HG03571 (cell line): Measurements from ENCODE around the gene DMD.
"Not testable (repeated sequence)": the region's sequence is repeated elsewhere in the genome, so short reads cannot be mapped to it uniquely, and the experiment has no call there.

Experiments used
- ATAC-seq: cut with Tn5 transposase; IDR thresholded peaks from one replicate; pipeline ENCODE4 v1.9.1; 2021; ENCODE audit not compliant: unreplicated experiment

The DMD gene

DNA sequence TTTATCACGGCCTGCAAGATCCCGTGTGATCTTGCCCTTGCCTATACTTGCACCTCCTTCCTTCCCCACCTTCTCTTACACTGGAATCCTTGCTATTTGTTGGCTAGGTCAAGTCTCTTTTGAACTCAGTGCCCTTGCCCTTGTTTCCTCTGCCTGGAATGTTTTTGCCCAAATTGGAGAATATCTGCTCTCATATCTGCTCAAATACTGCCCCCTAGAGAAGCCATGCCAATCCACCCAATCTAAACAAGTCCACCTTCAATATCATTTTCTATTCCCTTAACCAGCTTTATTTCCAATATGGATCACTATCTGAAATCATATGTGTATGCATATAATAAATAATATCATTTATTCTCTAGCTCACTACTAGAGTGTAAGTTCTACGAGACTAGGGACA, 1095.3 kb downstream of the DMD start:
- no peak for ATAC-seq

DNA sequence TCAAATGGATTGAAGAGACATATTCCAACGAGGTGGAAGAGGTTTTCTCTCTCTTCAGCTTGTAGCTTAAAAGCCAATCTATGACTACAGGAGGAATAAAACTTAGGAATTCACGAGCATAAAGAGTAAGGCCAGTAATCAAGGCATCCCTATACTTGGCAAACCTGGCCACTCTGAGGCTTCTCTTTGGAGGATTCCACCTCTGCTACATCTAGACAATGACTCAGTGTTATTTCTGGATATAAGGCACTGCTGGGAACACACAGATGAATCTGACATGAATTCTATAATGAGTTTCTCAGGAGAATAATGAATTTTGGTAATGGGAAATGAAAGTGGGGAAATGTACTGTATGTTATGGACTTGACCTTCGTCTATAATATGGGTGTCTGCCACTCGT, 1123.7 kb downstream of the DMD start:
- ATAC-seq, result no peak

DNA sequence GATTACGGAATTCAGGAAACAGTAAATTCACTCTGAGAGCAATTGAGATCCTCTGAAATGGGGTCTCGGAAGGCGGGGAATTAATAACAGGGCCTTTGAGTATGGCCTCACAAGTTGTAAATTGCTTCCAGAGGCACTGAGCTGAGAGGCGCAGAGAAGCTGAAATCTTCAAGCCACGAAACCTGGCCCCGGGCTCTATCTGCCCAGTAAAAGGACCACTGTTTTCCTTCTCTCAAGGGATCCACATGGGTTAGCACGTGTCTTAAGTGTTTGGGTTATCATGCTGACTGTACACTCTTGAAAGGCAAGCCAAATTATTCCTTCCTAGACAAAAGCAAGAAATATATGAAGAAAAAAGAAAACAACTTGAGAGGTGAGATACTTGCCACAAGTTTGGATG, 1126.6 kb downstream of the DMD start:
- ATAC-seq, result no peak

DNA sequence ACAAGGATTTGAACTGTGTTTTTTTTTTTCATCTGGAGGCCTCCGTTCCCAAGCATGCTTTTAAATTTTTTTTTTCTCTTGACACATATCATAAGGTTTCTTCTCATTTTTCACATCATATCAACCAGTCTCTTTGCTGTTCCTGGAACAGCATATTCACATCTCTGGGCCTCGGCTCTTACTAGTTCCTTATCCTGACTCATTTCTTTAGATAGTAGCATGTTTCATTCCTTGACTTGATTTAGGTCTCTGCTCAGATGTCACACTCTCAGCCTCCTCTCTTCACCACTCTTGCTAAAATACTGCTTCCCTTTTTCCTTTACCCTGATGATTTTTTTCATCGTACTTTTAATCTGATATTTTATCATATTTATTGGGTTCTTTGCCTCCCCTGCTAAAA, 1163.1 kb downstream of the DMD start:
- ATAC-seq, result no peak

DNA sequence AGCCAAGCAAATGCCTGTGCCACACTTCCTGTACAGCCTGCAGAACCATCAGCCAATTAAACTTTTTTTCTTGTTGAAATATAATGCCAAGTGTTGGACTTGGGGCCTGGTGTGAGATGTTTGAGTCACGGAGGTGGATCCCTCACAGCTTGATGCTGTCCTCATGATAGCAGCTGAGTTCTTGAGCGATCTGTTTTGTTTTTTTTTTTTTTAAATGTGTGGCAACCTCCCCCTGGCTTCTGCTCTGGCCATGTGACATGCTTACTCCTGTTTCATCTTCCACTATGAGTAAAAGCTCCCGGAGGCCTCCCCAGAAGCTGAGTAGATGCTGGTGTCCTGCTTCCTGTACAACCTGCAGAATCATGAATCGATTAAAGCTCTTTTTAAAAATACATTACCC, 1166.2 kb downstream of the DMD start:
- ATAC-seq, result no peak

DNA sequence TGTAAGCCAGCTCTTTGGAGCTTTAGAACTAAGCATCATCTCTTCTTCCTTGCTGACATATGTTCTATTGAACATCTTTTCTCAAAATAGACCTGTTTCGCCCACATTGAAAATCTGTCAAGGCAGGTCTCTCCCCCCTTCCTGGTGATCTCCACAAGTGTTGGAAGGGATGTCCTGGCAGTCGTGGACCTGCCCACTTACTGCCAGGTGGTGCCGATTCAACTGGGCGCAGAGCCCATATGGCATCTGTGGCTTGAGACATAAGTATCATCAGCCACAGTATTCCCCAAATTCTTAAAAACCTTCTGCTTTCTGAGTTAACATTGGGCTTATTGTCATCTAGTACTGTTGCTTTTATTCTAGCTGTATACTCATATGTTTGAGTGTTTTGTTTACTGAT, 1170.2 kb downstream of the DMD start:
- ATAC-seq, result no peak

DNA sequence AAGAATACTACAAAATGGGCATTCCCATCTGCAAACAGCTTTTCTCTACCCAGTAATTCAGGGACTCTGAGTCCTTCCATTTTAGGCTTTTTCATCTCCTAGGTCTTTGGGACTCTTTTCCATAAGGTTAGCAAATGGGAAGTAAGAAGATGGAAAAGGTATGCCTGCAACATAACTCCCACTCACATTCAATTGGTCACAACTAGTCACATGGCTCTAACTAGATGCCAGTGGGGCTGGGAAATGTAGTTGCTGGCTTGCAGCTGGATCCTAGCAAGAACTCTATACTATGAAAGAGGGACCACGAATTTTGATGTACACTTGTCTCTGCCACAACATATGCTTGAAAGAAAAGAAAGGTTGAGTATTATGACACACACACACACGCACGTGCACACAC, 1184.6 kb downstream of the DMD start:
- no peak for ATAC-seq

GRCh38 chrX:32024072-32024471, 1187.3 kb downstream of the DMD start:
- no peak for ATAC-seq

GRCh38 chrX:32016195-32016594, 1195.2 kb downstream of the DMD start:
- no peak for ATAC-seq

GRCh38 chrX:32010948-32011347, 1200.4 kb downstream of the DMD start:
- no peak for ATAC-seq

GRCh38 chrX:32010212-32010611, 1201.1 kb downstream of the DMD start:
- ATAC-seq, result no peak

DNA sequence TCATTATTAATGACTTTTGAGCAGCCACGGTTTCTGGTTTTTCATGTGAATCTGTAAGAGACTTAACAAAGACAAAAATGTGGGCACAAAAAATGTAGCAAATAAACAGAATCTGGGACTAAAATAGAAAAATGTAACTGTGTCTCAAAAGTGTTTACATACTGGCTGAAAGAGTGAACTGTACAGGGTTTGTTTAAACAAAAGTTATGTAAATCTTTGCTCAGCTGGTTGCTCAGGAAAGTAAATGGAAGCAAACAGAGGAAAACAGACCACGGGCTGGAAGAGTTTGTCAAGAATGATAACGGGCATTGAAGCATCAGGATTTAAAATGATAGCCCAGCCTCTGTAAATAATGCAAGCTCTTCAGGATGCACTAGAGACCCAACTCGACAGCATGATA, 1217.7 kb downstream of the DMD start:
- no peak for ATAC-seq

DNA sequence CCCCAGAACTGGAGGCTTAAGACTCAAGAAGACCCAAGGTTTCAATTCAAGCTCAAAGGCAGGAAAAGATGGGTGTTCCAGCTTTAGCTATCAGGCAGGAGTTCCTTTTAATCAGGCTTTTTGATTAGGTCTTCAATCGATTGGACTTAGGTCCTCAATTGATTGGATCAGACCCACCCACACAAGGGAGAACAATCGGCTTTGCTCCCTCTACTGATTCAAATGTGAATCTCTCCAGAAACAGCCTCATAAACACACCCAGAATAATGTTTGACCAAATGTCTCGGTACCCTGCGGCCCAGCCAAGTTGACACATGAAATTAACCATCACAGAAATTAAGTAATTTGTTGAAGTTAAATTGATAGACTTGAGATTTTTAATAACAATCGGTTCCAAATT, 1222.4 kb downstream of the DMD start:
- ATAC-seq, result no peak

GRCh38 chrX:31981546-31982062, 1229.7 kb downstream of the DMD start:
- no peak for ATAC-seq

DNA sequence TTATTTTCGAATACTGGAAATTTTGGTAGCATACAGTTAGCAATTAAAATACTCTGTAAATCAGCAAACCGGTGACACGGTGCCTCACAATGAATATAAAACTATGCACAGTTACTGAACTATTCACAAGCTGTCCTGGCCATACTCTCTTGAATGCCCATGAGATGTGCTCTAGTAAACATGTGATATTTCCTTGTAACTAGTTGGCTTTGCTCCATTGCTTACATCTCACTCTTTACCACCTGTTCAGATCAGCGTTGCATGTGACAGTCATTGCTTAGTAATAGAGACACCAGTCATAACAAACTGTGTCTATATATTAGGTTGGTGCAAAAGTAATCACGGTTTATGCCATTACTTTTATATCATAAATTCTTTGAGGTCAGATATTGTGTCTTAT, 1241.6 kb downstream of the DMD start:
- ATAC-seq, result no peak

DNA sequence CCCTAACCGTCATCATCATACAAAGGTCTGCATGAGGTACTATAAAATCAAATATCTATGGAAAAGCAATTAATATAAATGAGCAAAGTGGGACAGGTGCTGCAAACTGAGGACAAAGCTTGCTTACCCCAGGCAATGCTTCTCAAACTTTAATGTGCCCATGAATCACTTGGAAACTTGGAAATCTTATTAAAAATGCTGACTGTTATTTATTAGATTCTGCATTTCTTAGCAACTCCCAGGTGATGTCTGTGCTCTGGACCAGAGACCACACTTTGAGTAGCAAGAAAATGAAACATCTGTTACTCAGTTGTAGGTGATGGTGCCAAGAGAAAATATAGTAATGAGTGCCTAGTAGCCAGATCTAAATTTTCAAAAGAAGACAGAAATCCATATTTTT, 1249.1 kb downstream of the DMD start:
- no peak for ATAC-seq

- ATAC-seq, result no peak
These were observed 1276.4 kb downstream of the DMD start for GRCh38 chrX:31934842-31935370.

DNA sequence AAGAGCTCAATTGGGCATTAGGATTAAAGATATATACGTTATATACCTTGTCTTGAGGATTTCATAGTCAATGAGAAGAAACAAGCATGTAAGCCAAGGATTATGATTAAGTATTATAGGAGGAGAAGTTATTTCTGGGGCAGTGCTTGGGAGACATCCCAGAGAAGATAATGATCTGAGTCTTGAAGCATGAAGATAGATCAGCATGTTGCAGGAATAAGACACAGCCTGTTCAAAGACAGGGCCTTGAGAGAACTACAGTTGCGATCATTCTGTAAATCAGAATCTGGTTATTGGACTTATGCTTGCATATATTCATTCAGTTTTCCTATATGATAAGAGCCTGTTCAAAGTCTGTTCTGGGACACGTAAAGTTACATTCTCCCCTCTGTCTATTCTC, 1277.3 kb downstream of the DMD start:
- no peak for ATAC-seq

DNA sequence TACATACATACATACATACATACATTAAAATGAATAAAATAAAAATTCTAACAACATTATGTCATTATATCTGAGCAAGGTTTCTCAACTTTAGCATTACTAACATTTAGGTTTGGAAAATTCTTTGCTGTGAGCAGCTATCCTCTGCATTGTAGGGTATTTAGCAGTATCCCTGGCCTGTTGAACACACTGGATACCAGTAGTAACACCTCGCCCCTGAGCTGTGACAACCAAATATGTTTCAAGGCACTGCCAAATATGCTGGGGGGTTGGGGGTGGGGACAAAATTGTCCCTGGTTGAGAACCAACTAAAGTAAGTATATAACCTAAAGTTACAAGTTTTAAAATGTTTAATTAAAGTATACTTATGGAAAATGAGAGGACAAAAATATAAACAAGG, 1278.6 kb downstream of the DMD start:
- no peak for ATAC-seq

- not testable (repeated sequence) for ATAC-seq
These were observed 1279.0 kb downstream of the DMD start for GRCh38 chrX:31932320-31932719.

DNA sequence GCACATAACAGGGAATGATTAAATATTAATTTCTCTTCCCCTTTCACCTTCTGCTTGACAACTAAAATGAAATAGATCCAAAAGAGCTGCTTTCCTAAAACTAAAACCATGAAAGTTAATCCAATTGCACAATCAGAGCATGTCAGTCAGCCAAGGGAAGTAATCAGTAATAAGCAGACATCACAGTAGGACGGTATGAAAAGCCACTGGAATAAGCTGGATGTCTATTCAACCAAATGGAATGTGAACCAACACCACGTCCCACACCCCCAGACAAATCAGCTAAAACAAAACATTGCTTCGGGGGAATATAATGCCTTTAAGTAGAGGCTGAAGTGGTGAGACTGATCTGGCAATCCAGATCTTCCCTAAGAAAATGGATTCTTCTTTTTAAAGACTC, 1280.1 kb downstream of the DMD start:
- no peak for ATAC-seq

GRCh38 chrX:31929366-31929765, 1282.0 kb downstream of the DMD start:
- ATAC-seq, result no peak

DNA sequence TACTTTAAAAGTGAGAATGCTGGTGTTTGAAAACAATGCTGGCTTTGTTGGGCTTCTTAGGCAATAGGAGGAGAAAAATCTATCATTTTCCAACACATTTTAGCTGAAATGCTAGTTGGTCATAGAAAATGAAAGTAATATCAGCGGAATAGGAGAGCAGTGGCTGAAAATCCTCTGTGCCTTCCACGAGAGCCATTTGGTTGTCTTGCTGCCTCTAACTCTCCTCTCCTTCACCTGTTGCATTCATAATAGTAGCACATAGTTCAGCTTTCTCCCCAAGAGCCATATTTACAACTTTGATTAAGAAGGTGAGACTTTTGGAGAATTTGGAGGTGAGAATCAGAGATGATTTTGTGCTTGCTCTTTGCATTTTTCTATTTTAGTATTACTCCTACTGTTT, 1290.1 kb downstream of the DMD start:
- no peak for ATAC-seq
